ENCODE measurements around the gene FDXR.
A peak's percentile ranks its signal among the peaks of the same experiment; 100 is the strongest.

FDXR gene

DNA sequence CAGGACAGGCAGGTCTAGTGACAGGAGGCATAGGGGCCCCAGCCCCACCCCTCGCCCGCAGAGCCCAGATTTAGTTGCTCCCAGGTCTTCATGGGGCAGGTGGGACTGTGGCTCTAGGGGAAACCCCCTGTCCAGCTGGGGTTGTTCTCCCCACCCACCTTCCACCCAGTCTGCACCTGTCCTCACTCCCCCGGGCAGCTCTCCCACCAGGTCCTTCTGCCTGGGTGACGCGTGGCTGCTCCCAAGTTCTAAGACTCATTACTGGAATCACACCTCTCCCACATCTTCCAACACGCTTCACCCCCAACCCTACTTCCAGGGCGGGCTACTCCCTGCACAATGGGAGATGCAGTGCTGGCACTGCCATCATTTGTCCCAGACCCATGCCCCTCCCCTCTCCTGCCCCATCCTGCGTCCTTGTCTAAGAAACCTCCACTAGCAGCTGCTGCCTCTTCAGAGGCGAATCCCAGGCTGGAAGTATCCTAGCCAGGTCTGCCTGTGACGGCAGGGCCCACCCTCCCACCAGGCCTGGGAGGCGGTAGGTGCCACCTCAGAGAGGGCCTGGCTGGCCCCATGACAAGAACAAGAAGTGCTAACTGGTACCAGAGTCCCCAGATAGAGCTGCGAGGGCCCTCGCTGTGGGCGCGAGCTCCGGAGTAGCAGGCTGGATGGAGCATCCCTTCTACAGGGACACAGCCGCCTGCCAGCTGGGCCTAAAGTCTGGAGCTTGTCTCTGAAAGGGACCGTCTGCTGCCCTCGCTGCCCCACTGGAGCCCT is 35.9 kb downstream of the FDXR start:
- Histone ChIP-seq H3K14ac (ENCODE audit: low read length in 2 of 2) (no peak overlapping the region), H3K27ac (ENCODE audit: low read length, poor library complexity, severe bottlenecking) (no peak overlapping the region), H2BK12ac (ENCODE audit: low read length in 2 of 2) (no peak overlapping the region), H2BK120ac (ENCODE audit: low read depth, low read length) (no peak overlapping the region), H3K4me2 (ENCODE audit: low read length, poor library complexity, severe bottlenecking) (no peak overlapping the region), H4K91ac (ENCODE audit: low read length) (no peak overlapping the region), H3K27me3 (ENCODE audit: control insufficient read depth in 1 of 2, insufficient read depth in 1 of 2, low read length in 2 of 2) (no peaks in the 10 kb centered on the region), H2BK15ac (ENCODE audit: low read depth, poor library complexity, severe bottlenecking) (no peak overlapping the region), H3K4me3 (ENCODE audit: insufficient read depth in 1 of 2, low read depth in 1 of 2, low read length in 2 of 2) (no peak overlapping the region), H3K79me1 (replicated peaks; ENCODE audit: low read length, poor library complexity, severe bottlenecking) (no peaks in the 10 kb centered on the region), H3K4ac (ENCODE audit: low read depth in 1 of 2, low read length in 2 of 2) (no peak overlapping the region), H2AFZ (ENCODE audit: low read depth, low read length) (no peak overlapping the region), H3K4me1 (ENCODE audit: control insufficient read depth, insufficient read depth, low read depth, low read length) (peaks cover 26% of the 10 kb centered on the region), H3K9me3 (ENCODE audit: control insufficient read depth, low read length) (no peaks in the 10 kb centered on the region), H3K18ac (ENCODE audit: low read depth in 1 of 2, low read length in 2 of 2) (no peak overlapping the region), H2BK5ac (ENCODE audit: low read depth, low read length, poor library complexity, severe bottlenecking) (no peak overlapping the region), H3K36me3 (ENCODE audit: control insufficient read depth in 1 of 2, insufficient read depth in 2 of 2, low read depth in 1 of 2, low read length in 2 of 2) (peaks cover 14 to 54% of the 10 kb centered on the region in 2 experiments), H4K8ac (ENCODE audit: low read length) (no peak overlapping the region), H3K23ac (ENCODE audit: low read length in 2 of 2) (no peak overlapping the region), H2AK5ac (ENCODE audit: low read length, severe bottlenecking) (no peak overlapping the region), H3K9ac (ENCODE audit: low read length) (no peak overlapping the region)
- DNase-seq: no peak
- WGBS: 97% methylated on average over 19 of the region's 19 CpGs

DNA sequence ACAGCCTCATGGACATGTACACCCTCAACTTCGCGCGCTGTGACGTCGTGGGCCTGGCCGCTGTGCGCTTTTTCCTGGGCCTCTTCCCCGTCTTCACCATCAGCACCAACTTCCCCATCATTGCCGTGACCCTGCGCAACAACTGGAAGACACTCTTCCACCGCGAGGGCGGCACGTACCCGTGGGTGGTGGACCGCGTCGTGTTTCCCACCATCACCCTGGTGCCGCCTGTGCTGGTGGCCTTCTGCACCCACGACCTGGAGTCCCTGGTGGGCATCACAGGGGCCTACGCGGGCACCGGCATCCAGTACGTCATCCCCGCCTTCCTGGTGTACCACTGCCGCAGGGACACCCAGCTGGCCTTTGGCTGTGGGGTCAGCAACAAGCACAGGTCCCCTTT is 36.6 kb downstream of the FDXR start:
- H2BK120ac ChIP-seq (ENCODE audit: low read depth, low read length): no peak overlapping the region
- no peak overlapping the region for H3K23ac ChIP-seq (ENCODE audit: low read length in 2 of 2)
- no peaks in the 10 kb centered on the region for H3K9me3 ChIP-seq (ENCODE audit: control insufficient read depth, low read length)
- no peak overlapping the region for H2BK15ac ChIP-seq (ENCODE audit: low read depth, poor library complexity, severe bottlenecking)
- H3K27me3 ChIP-seq (ENCODE audit: control insufficient read depth in 1 of 2, insufficient read depth in 1 of 2, low read length in 2 of 2): no peaks in the 10 kb centered on the region
- H3K18ac ChIP-seq (ENCODE audit: low read depth in 1 of 2, low read length in 2 of 2): no peak overlapping the region
- H2BK12ac ChIP-seq (ENCODE audit: low read length in 2 of 2): no peak overlapping the region
- H3K4me2 ChIP-seq (ENCODE audit: low read length, poor library complexity, severe bottlenecking): no peak overlapping the region
- no peak overlapping the region for H3K9ac ChIP-seq (ENCODE audit: low read length)
- peaks cover 20% of the 10 kb centered on the region for H3K4me1 ChIP-seq (ENCODE audit: control insufficient read depth, insufficient read depth, low read depth, low read length)
- no peak overlapping the region for H3K4me3 ChIP-seq (ENCODE audit: insufficient read depth in 1 of 2, low read depth in 1 of 2, low read length in 2 of 2)
- no peaks in the 10 kb centered on the region for H3K79me1 ChIP-seq (replicated peaks; ENCODE audit: low read length, poor library complexity, severe bottlenecking)
- H3K36me3 ChIP-seq (ENCODE audit: control insufficient read depth in 1 of 2, insufficient read depth in 2 of 2, low read depth in 1 of 2, low read length in 2 of 2): peaks cover 14 to 60% of the 10 kb centered on the region in 2 experiments
- DNase-seq: no peak
- no peak overlapping the region for H2AK5ac ChIP-seq (ENCODE audit: low read length, severe bottlenecking)
- H2AFZ ChIP-seq (ENCODE audit: low read depth, low read length): no peak overlapping the region
- no peak overlapping the region for H2BK5ac ChIP-seq (ENCODE audit: low read depth, low read length, poor library complexity, severe bottlenecking)
- H3K27ac ChIP-seq (ENCODE audit: low read length, poor library complexity, severe bottlenecking): no peak overlapping the region
- H4K91ac ChIP-seq (ENCODE audit: low read length): no peak overlapping the region
- WGBS: 97% methylated on average over 26 of the region's 26 CpGs
- no peak overlapping the region for H3K4ac ChIP-seq (ENCODE audit: low read depth in 1 of 2, low read length in 2 of 2)
- H4K8ac ChIP-seq (ENCODE audit: low read length): no peak overlapping the region
- H3K14ac ChIP-seq (ENCODE audit: low read length in 2 of 2): no peak overlapping the region

DNA sequence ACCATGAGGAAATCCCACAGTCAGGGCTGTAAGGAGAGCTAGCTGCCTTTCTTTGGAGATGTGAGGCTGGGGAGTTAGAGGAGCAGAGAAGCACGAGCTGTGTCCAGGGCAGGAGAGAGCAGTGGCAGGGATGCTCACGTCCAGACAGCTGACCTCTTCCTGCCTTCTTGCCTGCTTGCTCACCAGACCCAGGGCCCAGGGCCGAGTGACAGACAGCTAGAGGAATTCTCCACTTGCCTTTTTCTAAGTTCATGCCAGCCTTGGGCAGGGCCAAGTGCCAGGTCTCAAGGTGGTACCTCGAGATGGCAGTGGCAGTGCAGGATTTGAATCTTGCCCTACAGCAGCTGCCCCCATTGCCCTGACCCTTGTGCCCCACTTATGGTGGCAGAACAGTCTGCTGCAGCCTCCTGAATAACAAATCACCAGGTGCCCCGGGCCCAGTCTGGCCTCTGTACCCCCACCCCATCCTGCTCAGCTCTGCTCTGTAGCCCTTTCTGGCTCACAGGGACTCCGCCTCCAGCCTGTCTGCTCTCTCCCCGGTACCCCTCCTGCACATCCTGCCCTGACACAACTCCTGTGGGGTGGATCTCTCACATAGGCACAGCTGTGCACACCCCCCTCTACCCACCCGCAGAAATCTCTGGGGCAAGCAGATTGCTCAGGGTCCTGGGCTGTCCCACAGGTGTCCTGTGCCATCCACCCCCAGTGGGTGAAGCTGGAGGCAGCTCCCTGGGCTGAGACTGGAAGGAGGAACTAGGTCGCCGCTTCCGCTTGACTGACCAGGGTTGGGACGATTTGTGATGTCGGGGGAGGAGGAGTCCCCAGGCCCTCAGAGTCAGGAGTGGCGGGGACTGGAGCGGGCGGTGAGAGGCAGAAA is 39.1 kb downstream of the FDXR start:
- H4K8ac ChIP-seq (ENCODE audit: low read length): no peak overlapping the region
- no peak overlapping the region for H3K9ac ChIP-seq (ENCODE audit: low read length)
- WGBS: 68% methylated on average over 14 of the region's 16 CpGs
- H3K4ac ChIP-seq (ENCODE audit: low read depth in 1 of 2, low read length in 2 of 2): no peak overlapping the region
- no peak overlapping the region for H2BK12ac ChIP-seq (ENCODE audit: low read length in 2 of 2)
- peaks cover 21 to 73% of the 10 kb centered on the region in 2 experiments for H3K36me3 ChIP-seq (ENCODE audit: control insufficient read depth in 1 of 2, insufficient read depth in 2 of 2, low read depth in 1 of 2, low read length in 2 of 2)
- H3K4me3 ChIP-seq (ENCODE audit: insufficient read depth in 1 of 2, low read depth in 1 of 2, low read length in 2 of 2): no peak overlapping the region
- H4K91ac ChIP-seq (ENCODE audit: low read length): no peak overlapping the region
- H2BK5ac ChIP-seq (ENCODE audit: low read depth, low read length, poor library complexity, severe bottlenecking): no peak overlapping the region
- peaks cover 12% of the 10 kb centered on the region for H3K4me1 ChIP-seq (ENCODE audit: control insufficient read depth, insufficient read depth, low read depth, low read length)
- no peak overlapping the region for H3K14ac ChIP-seq (ENCODE audit: low read length in 2 of 2)
- H3K18ac ChIP-seq (ENCODE audit: low read depth in 1 of 2, low read length in 2 of 2): no peak overlapping the region
- no peak overlapping the region for H3K4me2 ChIP-seq (ENCODE audit: low read length, poor library complexity, severe bottlenecking)
- DNase-seq: no peak
- H3K27ac ChIP-seq (ENCODE audit: low read length, poor library complexity, severe bottlenecking): no peak overlapping the region
- H3K27me3 ChIP-seq (ENCODE audit: control insufficient read depth in 1 of 2, insufficient read depth in 1 of 2, low read length in 2 of 2): no peaks in the 10 kb centered on the region
- H2AK5ac ChIP-seq (ENCODE audit: low read length, severe bottlenecking): no peak overlapping the region
- H3K23ac ChIP-seq (ENCODE audit: low read length in 2 of 2): no peak overlapping the region
- H3K79me1 ChIP-seq (replicated peaks; ENCODE audit: low read length, poor library complexity, severe bottlenecking): no peaks in the 10 kb centered on the region
- H3K9me3 ChIP-seq (ENCODE audit: control insufficient read depth, low read length): no peaks in the 10 kb centered on the region
- H2BK15ac ChIP-seq (ENCODE audit: low read depth, poor library complexity, severe bottlenecking): no peak overlapping the region
- H2BK120ac ChIP-seq (ENCODE audit: low read depth, low read length): no peak overlapping the region
- H2AFZ ChIP-seq (ENCODE audit: low read depth, low read length): no peak overlapping the region

DNA sequence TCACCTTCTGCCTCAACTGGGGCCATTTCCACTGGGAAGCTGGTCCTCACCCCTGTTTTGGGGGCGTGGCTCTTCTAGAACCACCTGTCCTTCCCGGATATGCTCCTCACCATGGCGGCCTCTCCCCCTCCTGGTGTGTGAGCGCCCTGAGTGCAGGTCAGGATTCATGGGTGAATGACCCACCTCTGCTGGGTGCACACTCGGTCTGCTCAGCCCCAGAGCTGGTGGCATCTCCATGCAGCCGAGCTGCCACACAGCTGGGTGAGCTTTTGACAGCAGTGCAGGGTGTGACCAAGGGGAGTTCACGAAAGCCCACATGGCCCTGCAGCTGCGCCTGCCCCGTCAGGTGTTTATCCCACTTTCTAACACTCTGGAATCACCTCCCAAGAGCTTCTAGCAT is 40.4 kb downstream of the FDXR start:
- H3K36me3 ChIP-seq (ENCODE audit: control insufficient read depth in 1 of 2, insufficient read depth in 2 of 2, low read depth in 1 of 2, low read length in 2 of 2): peaks cover 25 to 72% of the 10 kb centered on the region in 2 experiments
- no peak overlapping the region for H2AFZ ChIP-seq (ENCODE audit: low read depth, low read length)
- no peak overlapping the region for H2BK5ac ChIP-seq (ENCODE audit: low read depth, low read length, poor library complexity, severe bottlenecking)
- peaks cover 12% of the 10 kb centered on the region for H3K4me1 ChIP-seq (ENCODE audit: control insufficient read depth, insufficient read depth, low read depth, low read length)
- H3K4me3 ChIP-seq (ENCODE audit: insufficient read depth in 1 of 2, low read depth in 1 of 2, low read length in 2 of 2): no peak overlapping the region
- H3K14ac ChIP-seq (ENCODE audit: low read length in 2 of 2): no peak overlapping the region
- no peak overlapping the region for H2BK120ac ChIP-seq (ENCODE audit: low read depth, low read length)
- no peak overlapping the region for H3K27ac ChIP-seq (ENCODE audit: low read length, poor library complexity, severe bottlenecking)
- 87% methylated on average over 8 of the region's 9 CpGs for WGBS
- H4K8ac ChIP-seq (ENCODE audit: low read length): no peak overlapping the region
- H2BK15ac ChIP-seq (ENCODE audit: low read depth, poor library complexity, severe bottlenecking): no peak overlapping the region
- H3K23ac ChIP-seq (ENCODE audit: low read length in 2 of 2): no peak overlapping the region
- no peaks in the 10 kb centered on the region for H3K79me1 ChIP-seq (replicated peaks; ENCODE audit: low read length, poor library complexity, severe bottlenecking)
- H4K91ac ChIP-seq (ENCODE audit: low read length): peak overlapping the region; percentile 25
- no peaks in the 10 kb centered on the region for H3K9me3 ChIP-seq (ENCODE audit: control insufficient read depth, low read length)
- H3K27me3 ChIP-seq (ENCODE audit: control insufficient read depth in 1 of 2, insufficient read depth in 1 of 2, low read length in 2 of 2): no peaks in the 10 kb centered on the region
- H2BK12ac ChIP-seq (ENCODE audit: low read length in 2 of 2): no peak overlapping the region
- no peak overlapping the region for H3K4ac ChIP-seq (ENCODE audit: low read depth in 1 of 2, low read length in 2 of 2)
- H3K18ac ChIP-seq (ENCODE audit: low read depth in 1 of 2, low read length in 2 of 2): no peak overlapping the region
- DNase-seq: no peak
- H2AK5ac ChIP-seq (ENCODE audit: low read length, severe bottlenecking): no peak overlapping the region
- H3K9ac ChIP-seq (ENCODE audit: low read length): no peak overlapping the region
- H3K4me2 ChIP-seq (ENCODE audit: low read length, poor library complexity, severe bottlenecking): no peak overlapping the region
